ENCODE measurements around the gene NEURL2. TPM values are rescaled to one million over a fixed set of nuclear protein-coding genes. Genes with fewer than 3 reads are reported as not detected.

The NEURL2 gene
- total and polyA plus RNA-seq, 2 experiments from 2014 or later, result 4.6 to 10.9 TPM

DNA sequence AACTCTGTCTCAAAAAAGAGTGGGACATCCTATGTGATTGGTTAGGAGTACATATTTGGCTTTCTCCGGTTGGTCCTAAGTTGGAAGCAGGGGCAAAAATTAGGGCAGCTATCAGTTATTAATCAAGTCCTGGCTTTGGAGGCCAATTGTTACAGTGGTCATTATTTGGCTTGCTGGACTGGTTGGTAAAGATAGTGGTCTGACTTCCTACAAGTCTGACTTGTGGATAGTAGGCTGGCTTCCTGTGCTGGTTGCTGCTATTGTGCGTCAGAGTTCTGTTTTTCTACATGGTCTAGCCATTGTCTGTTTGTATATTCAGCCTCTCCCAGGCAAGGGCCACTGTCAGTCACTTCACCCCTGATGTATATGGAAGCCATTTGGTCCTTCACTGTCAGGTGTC, 40.8 kb downstream of the NEURL2 start (continued):
- TF ChIP-seq, protein P1, sequence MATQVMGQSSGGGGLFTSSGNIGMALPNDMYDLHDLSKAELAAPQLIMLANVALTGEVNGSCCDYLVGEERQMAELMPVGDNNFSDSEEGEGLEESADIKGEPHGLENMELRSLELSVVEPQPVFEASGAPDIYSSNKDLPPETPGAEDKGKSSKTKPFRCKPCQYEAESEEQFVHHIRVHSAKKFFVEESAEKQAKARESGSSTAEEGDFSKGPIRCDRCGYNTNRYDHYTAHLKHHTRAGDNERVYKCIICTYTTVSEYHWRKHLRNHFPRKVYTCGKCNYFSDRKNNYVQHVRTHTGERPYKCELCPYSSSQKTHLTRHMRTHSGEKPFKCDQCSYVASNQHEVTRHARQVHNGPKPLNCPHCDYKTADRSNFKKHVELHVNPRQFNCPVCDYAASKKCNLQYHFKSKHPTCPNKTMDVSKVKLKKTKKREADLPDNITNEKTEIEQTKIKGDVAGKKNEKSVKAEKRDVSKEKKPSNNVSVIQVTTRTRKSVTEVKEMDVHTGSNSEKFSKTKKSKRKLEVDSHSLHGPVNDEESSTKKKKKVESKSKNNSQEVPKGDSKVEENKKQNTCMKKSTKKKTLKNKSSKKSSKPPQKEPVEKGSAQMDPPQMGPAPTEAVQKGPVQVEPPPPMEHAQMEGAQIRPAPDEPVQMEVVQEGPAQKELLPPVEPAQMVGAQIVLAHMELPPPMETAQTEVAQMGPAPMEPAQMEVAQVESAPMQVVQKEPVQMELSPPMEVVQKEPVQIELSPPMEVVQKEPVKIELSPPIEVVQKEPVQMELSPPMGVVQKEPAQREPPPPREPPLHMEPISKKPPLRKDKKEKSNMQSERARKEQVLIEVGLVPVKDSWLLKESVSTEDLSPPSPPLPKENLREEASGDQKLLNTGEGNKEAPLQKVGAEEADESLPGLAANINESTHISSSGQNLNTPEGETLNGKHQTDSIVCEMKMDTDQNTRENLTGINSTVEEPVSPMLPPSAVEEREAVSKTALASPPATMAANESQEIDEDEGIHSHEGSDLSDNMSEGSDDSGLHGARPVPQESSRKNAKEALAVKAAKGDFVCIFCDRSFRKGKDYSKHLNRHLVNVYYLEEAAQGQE (IDR thresholded peaks at IDR 0.05; ENCODE audit: unreplicated experiment), result no peak
- TF ChIP-seq, protein P2, sequence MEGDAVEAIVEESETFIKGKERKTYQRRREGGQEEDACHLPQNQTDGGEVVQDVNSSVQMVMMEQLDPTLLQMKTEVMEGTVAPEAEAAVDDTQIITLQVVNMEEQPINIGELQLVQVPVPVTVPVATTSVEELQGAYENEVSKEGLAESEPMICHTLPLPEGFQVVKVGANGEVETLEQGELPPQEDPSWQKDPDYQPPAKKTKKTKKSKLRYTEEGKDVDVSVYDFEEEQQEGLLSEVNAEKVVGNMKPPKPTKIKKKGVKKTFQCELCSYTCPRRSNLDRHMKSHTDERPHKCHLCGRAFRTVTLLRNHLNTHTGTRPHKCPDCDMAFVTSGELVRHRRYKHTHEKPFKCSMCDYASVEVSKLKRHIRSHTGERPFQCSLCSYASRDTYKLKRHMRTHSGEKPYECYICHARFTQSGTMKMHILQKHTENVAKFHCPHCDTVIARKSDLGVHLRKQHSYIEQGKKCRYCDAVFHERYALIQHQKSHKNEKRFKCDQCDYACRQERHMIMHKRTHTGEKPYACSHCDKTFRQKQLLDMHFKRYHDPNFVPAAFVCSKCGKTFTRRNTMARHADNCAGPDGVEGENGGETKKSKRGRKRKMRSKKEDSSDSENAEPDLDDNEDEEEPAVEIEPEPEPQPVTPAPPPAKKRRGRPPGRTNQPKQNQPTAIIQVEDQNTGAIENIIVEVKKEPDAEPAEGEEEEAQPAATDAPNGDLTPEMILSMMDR (conservative IDR thresholded peaks at IDR 0.05; ENCODE audit: low read depth in 2 of 2), result no peak
- TF ChIP-seq POLR2AphosphoS5 (IDR thresholded peaks at IDR 0.05; ENCODE audit: low read depth) (no peak), EZH2 (IDR thresholded peaks at IDR 0.05; ENCODE audit: low read depth, unreplicated experiment) (no peak), ZNF114 (CRISPR knock-in tag; IDR thresholded peaks at IDR 0.05) (no peak)
- TF ChIP-seq, protein P3, sequence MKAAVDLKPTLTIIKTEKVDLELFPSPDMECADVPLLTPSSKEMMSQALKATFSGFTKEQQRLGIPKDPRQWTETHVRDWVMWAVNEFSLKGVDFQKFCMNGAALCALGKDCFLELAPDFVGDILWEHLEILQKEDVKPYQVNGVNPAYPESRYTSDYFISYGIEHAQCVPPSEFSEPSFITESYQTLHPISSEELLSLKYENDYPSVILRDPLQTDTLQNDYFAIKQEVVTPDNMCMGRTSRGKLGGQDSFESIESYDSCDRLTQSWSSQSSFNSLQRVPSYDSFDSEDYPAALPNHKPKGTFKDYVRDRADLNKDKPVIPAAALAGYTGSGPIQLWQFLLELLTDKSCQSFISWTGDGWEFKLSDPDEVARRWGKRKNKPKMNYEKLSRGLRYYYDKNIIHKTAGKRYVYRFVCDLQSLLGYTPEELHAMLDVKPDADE (IDR thresholded peaks at IDR 0.05), result no peak

DNA sequence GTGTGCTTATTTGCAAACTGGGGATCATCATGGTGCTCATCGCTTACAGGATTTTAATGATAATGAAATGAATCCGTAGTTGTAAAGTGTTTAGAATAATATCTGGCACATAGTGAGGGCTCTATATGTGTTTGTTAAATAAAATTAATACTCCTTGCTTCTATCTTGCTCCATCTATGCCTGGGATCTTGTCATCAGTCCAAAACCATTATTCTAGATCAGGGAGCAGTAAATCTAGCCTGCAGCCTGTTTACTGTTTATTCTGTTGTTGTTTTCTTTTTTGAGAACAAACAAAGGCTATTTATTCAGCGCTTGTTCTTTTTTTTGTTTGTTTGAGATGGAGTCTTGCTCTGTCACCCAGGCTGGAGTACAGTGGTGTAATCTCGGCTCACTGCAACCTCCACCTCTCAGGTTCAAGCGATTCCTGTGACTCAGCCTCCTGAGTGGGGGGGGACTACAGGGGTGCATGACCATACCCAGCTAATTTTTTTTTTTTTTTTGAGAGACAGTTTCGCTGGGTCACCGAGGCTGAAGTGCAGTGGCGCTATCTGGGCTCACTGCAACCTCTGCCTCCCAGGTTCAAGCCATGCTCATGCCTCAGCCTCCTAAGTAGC, 41.9 kb downstream of the NEURL2 start:
- H3K4me3 Mint-ChIP-seq, result no peak overlapping the region
- TF ChIP-seq, protein P2 (conservative IDR thresholded peaks at IDR 0.05; ENCODE audit: low read depth in 2 of 2), result no peak
- TF ChIP-seq, protein P1 (IDR thresholded peaks at IDR 0.05; ENCODE audit: unreplicated experiment), result no peak
- TF ChIP-seq, protein P3 (IDR thresholded peaks at IDR 0.05), result no peak
- TF ChIP-seq EZH2 (IDR thresholded peaks at IDR 0.05; ENCODE audit: low read depth, unreplicated experiment), result no peak
- no peak for TF ChIP-seq JUNB (IDR thresholded peaks at IDR 0.05; ENCODE audit: unreplicated experiment)
- no peak for TF ChIP-seq NANOG (IDR thresholded peaks at IDR 0.05; ENCODE audit: borderline replicate concordance)
- no peak for TF ChIP-seq CREB1 (CRISPR knock-in tag; IDR thresholded peaks at IDR 0.05; ENCODE audit: low read depth)
- no peak for TF ChIP-seq POLR2AphosphoS5 (IDR thresholded peaks at IDR 0.05; ENCODE audit: low read depth)

More for the DNA sequence above, 41.9 kb downstream of the NEURL2 start:
- peak overlapping the region; percentile 47; the same call in 1 of the 2 replicates for H3K27ac Mint-ChIP-seq
- Histone ChIP-seq H2AFZ (no peak overlapping the region), H3K9me2 (ENCODE audit: insufficient read depth) (no peaks in the 10 kb centered on the region), H3K4me1 (ENCODE audit: insufficient read depth) (peaks cover 19% of the 10 kb centered on the region), H3K4me2 (no peak overlapping the region), H3K4me3 (no peak overlapping the region), H4K20me1 (replicated peaks; ENCODE audit: insufficient read depth) (no peaks in the 10 kb centered on the region), H3K36me3 (ENCODE audit: insufficient read depth) (peaks cover 15% of the 10 kb centered on the region), H3K79me2 (replicated peaks; ENCODE audit: insufficient read depth) (peaks cover 11% of the 10 kb centered on the region), H3F3A (replicated peaks; ENCODE audit: low read depth) (no peaks in the 10 kb centered on the region; the same call in 1 of the 2 replicates), H3K27me3 (ENCODE audit: insufficient read depth) (no peaks in the 10 kb centered on the region), H3K27ac (ENCODE audit: low read depth) (no peak overlapping the region; the same call in 1 of the 2 replicates)
- H3K4me1 Mint-ChIP-seq, result peaks cover 23% of the 10 kb centered on the region
- peaks cover 35% of the 10 kb centered on the region for H3K36me3 Mint-ChIP-seq (ENCODE audit: low read depth)
- DNase-seq (ENCODE audit: low spot score), result no peak
- peaks cover 11% of the 10 kb centered on the region for H3K27me3 Mint-ChIP-seq (ENCODE audit: insufficient read depth, low read depth, poor library complexity)
- no peak for ATAC-seq
- no peaks in the 10 kb centered on the region for H3K9me3 Mint-ChIP-seq

Data from GM23338 (cell line).